Adrenal gland (tissue), 12 donors: Measurements from ENCODE around the gene TCHHL1. TPM values are rescaled to one million over a fixed set of nuclear protein-coding genes. Genes with fewer than 3 reads are reported as not detected.
"Not testable (repeated sequence)": the region's sequence is repeated elsewhere in the genome, so short reads cannot be mapped to it uniquely, and the experiment has no call there.

Experiments
- DNase-seq, 7 donors: peaks; one replicate each; pipeline ENCODE4 v3.0.0-alpha.2; 2019 to 2020
- H3K27ac ChIP-seq, 5 donors: fragments of 200-600 bp; sonication (generic) in 4 of 5; 1 replicate in 3 of 5; 2 replicates in 2 of 5; pipeline versions ENCODE4 v1.5.1 to v1.8.0; 2016 to 2020; ENCODE audit warnings: mild to moderate bottlenecking in 1 of 5
- H3K27me3 ChIP-seq: fragments of 200-600 bp; 2 replicates; pipeline ENCODE4 v1.8.0; 2021
- H3K36me3 ChIP-seq, 2 donors: fragments of 200-600 bp; replicated peaks in 1 of 2; 1 replicate in 1 of 2; 2 replicates in 1 of 2; pipeline versions ENCODE4 v1.5.1 to v1.8.0; 2018 to 2022
- H3K4me1 ChIP-seq, 2 donors: fragments of 200-600 bp; replicated peaks in 1 of 2; 1 replicate in 1 of 2; 2 replicates in 1 of 2; pipeline versions ENCODE4 v1.5.1 to v1.8.0; 2018 to 2021
- H3K4me3 ChIP-seq, 4 donors: fragments of 200-600 bp; sonication (generic) in 3 of 4; one replicate each; pipeline ENCODE4 v1.5.1; 2016 to 2018
- H3K9me3 ChIP-seq, 3 donors: fragments of 200-600 bp; sonication (generic) in 1 of 3; replicated peaks in 1 of 3; 1 replicate in 2 of 3; 2 replicates in 1 of 3; pipeline versions ENCODE4 v1.5.1 to v1.8.0; 2016 to 2021
- POLR2A ChIP-seq, 2 donors: fragments of 450-650 bp; IDR thresholded peaks; one replicate each; pipeline ENCODE4 v1.6.1; 2017; ENCODE audit warnings: antibody characterized with exemption in 2 of 2, mild to moderate bottlenecking in 2 of 2, moderate library complexity in 1 of 2
- WGBS, 4 donors: extraction: QIAGEN DNeasy Blood & Tissue Kit in 2 of 4; methylation state at CpG; one replicate each; pipeline versions ENCODE4 v1.1.5 to v1.1.7; 2013 to 2017; 5-methylcytosine and 5-hydroxymethylcytosine counted together
- intact Hi-C, 2 donors: fragments of 100-400 bp; cut with DNase I; formaldehyde crosslinking; loops; one replicate each; pipeline versions ENCODE4 v1.14.1 to v1.15.0; 2022 to 2023
- polyA plus RNA-seq, 3 donors: library from polyadenylated mRNA; stranded (reverse); fragments of 200-250 nt in 2 of 3; fragments of 350-450 nt in 1 of 3; fragmentation: Illumina TruSeq in 1 of 3; extraction: RNeasy Lipid Tissue Mini Kit (QIAGEN cat#74804) in 1 of 3; gene quantifications; one replicate each; pipeline ENCODE4 v1.2.3, GENCODE V29; 2013 to 2014
- total RNA-seq, 9 donors: library from RNA; depleted of rRNA in 4 of 9; stranded (reverse); fragments of >200 nt in 4 of 9; fragments of 120-200 nt in 1 of 9; fragmentation: NEBNext Ultra II Directional in 1 of 9; extraction: Animal tissue kit (Norgen Biotek cat#: 25700) in 1 of 9; gene quantifications; one replicate each; pipeline versions ENCODE4 v1.1.0 to v1.2.4, GENCODE V29; 2013 to 2023
- TF ChIP-seq, protein P1 (sequence below), 6 experiments: fragments of 450-650 bp in 4 of 6; fragments of 200-600 bp in 2 of 6; sonication (generic) in 1 of 6; IDR thresholded peaks; 1 replicate in 5 of 6; 2 replicates in 1 of 6; pipeline versions ENCODE4 v1.5.1 to v1.8.0; 2016 to 2021; ENCODE audit warnings: antibody characterized with exemption in 6 of 6, mild to moderate bottlenecking in 2 of 6, moderate library complexity in 1 of 6
- donor health status: healthy with polysubstance abuse.
- donor health status: Bipolar disorder and iron deficiency.
- donor health status: DM: yes; HTN: yes; CAD: no.
- donor health status: DM: no; HTN: no; CAD: no.
- donor health status: DM: no; HTN: no; CAD: no.
- donor health status: DM: yes; HTN: yes; CAD: no.

Gene TCHHL1
- total and polyA plus RNA-seq, 12 donors = not detected

DNA sequence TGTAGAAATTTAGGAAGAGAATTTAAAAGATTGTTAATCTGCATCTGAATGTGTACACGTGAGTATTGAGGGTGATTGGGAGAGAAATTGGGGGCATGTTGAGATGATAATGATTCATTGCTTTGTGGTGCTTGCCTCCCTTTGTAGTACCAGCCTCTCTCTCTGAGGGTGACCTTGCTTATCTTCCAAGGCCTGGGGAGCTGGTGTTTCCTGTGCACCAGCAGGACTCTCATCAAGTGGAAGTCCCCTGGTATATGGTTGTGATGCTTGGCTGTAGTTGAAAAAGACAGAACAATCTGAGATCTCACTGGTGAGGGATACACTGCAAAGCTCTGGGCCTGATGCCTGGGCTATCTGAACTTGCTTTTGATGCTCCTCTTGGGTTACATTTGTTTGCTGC, 4.0 kb downstream of the TCHHL1 start:
- no peaks in the 10 kb centered on the region for H3K4me1 ChIP-seq
- no peaks in the 10 kb centered on the region for H3K36me3 ChIP-seq
- intact Hi-C loops = no loop called here
- no peaks in the 10 kb centered on the region for H3K9me3 ChIP-seq
- no peak for DNase-seq
- TF ChIP-seq, protein P1, sequence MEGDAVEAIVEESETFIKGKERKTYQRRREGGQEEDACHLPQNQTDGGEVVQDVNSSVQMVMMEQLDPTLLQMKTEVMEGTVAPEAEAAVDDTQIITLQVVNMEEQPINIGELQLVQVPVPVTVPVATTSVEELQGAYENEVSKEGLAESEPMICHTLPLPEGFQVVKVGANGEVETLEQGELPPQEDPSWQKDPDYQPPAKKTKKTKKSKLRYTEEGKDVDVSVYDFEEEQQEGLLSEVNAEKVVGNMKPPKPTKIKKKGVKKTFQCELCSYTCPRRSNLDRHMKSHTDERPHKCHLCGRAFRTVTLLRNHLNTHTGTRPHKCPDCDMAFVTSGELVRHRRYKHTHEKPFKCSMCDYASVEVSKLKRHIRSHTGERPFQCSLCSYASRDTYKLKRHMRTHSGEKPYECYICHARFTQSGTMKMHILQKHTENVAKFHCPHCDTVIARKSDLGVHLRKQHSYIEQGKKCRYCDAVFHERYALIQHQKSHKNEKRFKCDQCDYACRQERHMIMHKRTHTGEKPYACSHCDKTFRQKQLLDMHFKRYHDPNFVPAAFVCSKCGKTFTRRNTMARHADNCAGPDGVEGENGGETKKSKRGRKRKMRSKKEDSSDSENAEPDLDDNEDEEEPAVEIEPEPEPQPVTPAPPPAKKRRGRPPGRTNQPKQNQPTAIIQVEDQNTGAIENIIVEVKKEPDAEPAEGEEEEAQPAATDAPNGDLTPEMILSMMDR (IDR thresholded peaks at IDR 0.05) = no peak
- no peak for TF ChIP-seq POLR2A (IDR thresholded peaks at IDR 0.05)
- no peak overlapping the region for H3K27ac ChIP-seq
- H3K27me3 ChIP-seq = peaks cover 4% of the 10 kb centered on the region
- no peak overlapping the region for H3K4me3 ChIP-seq
- 29 to 40% (median 35%) methylated on average over 1 of the region's 1 CpG for WGBS, 4 donors

DNA sequence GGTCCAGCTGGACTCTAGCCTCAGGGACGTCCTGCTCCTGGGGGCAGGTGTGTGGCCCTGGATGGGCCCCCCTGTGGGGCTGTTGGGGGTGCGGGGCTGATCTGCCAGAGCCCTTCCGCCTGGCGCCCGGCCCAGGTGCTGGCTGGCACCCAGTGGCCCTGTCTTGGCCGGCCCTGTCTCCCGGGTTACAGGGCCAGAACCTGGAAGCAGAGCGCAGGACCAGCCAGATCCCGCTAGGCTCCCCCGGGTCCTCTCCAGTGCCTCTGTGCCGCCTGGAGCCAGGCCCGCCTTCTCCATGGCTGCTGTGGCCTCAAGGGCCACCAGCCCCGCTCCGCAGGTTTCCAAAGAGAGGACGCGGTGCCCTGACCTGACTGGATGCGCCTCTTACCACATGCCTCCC, 7.8 kb downstream of the TCHHL1 start:
- H3K27me3 ChIP-seq, intact Hi-C loops, H3K4me1 ChIP-seq, H3K36me3 ChIP-seq, H3K9me3 ChIP-seq, DNase-seq, H3K27ac ChIP-seq, H3K4me3 ChIP-seq: not testable (repeated sequence)
- WGBS, 4 donors = 70 to 95% (median 91%) methylated on average over 3 to 17 of the region's 17 CpGs

DNA sequence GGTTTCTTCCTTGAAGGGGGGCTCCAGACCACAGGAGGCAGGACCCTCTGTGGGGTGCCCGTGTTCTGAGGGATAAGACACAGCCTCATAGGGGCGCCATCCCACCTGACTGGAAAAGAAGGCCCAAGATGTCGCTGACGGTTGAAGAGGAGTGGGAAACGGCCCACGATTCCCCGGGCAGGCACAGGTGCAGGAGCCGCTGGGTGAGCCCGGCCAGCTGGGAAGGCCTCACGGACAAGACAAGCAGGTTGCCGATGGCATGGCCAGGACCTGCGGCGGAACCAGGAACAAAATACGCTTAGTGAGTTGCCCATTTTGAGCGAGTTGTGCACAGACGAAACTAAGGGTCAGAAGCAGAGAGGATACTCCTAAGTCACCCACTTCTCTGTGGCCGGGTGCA, 8.4 kb downstream of the TCHHL1 start:
- H3K27me3 ChIP-seq, H3K4me1 ChIP-seq, H3K36me3 ChIP-seq, DNase-seq, intact Hi-C loops, H3K4me3 ChIP-seq, H3K9me3 ChIP-seq, H3K27ac ChIP-seq: not testable (repeated sequence)
- 82 to 88% (median 86%) methylated on average over 17 of the region's 17 CpGs for WGBS, 4 donors

DNA sequence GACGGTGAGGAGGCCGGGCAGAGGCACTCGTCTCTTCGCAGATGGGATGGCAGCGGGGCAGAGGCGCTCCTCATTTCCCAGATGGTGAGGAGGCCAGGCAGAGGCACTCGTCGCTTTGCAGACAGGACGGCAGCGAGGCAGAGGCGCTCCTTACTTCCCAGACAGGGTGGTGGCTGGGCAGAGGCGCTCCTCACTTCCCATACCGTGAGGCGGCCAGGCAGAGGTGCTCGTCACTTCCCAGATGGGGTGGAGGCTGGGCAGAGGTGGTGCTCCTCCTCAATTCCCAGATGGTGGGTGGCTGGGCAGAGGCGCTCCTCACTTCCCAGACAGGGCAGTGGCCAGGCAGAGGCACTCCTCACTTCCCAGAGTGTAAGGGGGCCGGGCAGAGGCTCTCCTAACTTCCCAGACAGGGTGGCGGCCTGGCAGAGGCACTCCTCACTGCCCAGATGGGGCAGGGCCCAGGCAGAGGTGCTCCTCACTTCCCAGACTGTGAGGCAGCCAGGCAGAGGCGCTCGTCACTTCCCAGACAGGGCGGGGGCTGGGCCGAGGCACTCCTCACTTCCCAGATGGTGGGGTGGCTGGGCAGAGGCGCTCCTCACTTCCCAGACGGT, 9.9 kb downstream of the TCHHL1 start:
- Histone ChIP-seq H3K27me3 (no peaks in the 10 kb centered on the region), H3K4me1 (no peaks in the 10 kb centered on the region), H3K9me3 (no peaks in the 10 kb centered on the region), H3K36me3 (no peaks in the 10 kb centered on the region), H3K27ac (no peak overlapping the region), H3K4me3 (no peak overlapping the region)
- no peak for TF ChIP-seq POLR2A (IDR thresholded peaks at IDR 0.05)
- TF ChIP-seq, protein P1 (IDR thresholded peaks at IDR 0.05) = no peak
- intact Hi-C loops = no loop called here
- no peak for DNase-seq
- 78 to 92% (median 85%) methylated on average over 11 to 24 of the region's 24 CpGs for WGBS, 4 donors

DNA sequence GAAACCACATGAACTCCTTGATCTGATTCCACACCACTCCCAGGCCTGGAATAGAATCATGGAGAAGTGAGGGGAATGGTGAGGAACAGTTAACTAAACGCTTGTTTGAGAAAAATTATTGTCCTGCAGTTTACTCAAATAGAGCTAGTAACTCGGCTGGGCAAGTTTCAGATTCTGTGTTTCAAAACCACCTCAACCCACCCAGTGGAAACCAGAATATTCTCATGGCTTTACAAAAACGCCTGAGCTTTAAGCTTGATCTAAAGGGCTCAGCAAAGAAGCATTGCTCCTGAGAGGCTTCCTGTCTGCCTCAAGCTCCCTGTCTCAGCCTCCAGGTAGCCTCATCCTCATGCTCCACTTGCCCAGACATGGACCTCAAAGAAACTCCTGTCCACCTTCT, 16.6 kb downstream of the TCHHL1 start:
- Histone ChIP-seq H3K27me3 (peaks cover 5% of the 10 kb centered on the region), H3K9me3 (no peaks in the 10 kb centered on the region), H3K27ac (no peak overlapping the region), H3K4me1 (no peaks in the 10 kb centered on the region), H3K4me3 (no peak overlapping the region), H3K36me3 (no peaks in the 10 kb centered on the region)
- intact Hi-C loops = no loop called here
- 52 to 74% (median 66%) methylated on average over 3 of the region's 3 CpGs for WGBS, 4 donors
- TF ChIP-seq, protein P1 (IDR thresholded peaks at IDR 0.05) = no peak
- TF ChIP-seq POLR2A (IDR thresholded peaks at IDR 0.05) = no peak
- no peak for DNase-seq
